Cardiac muscle cell (in vitro differentiated cells and primary cell): ENCODE measurements around the gene ATP23. TPM values are rescaled to one million over a fixed set of nuclear protein-coding genes. Genes with fewer than 3 reads are reported as not detected.
A peak's percentile ranks its signal among the peaks of the same experiment; 100 is the strongest.

Experiments
- DNase-seq, 2 donors: peaks; one replicate each; pipeline versions ENCODE4 v3.0.0 to v3.0.0-alpha.2; 2010 to 2017; ENCODE audit warnings: low read depth in 1 of 2, low spot score in 1 of 2
- H3K27ac ChIP-seq: fragments of 200-600 bp; sonication (generic); 2 replicates; pipeline ENCODE4 v1.5.1; 2016
- H3K27me3 ChIP-seq: fragments of 200-600 bp; sonication (generic); 2 replicates; pipeline ENCODE4 v1.6.0; 2016; ENCODE audit warnings: control low read depth
- H3K36me3 ChIP-seq: fragments of 200-600 bp; sonication (generic); 2 replicates; pipeline ENCODE4 v1.5.1; 2016; ENCODE audit warnings: control low read depth
- H3K4me1 ChIP-seq: fragments of 200-600 bp; sonication (generic); 2 replicates; pipeline ENCODE4 v1.8.1; 2017; ENCODE audit warnings: low read depth, mild to moderate bottlenecking, mixed run types
- H3K4me3 ChIP-seq: fragments of 200-600 bp; sonication (generic); 2 replicates; pipeline ENCODE4 v1.5.1; 2016; ENCODE audit warnings: mild to moderate bottlenecking
- H3K9me3 ChIP-seq: fragments of 200-600 bp; sonication (generic); 2 replicates; pipeline ENCODE4 v1.5.1; 2017; ENCODE audit warnings: low read depth, mild to moderate bottlenecking, control low read depth
- polyA plus RNA-seq: library from polyadenylated mRNA; unstranded; fragments of >200 nt; fragmentation: Nextera tagmentation; extraction: Ambion mirVana; gene quantifications from 2 replicates; pipeline ENCODE4 v1.2.1, GENCODE V29; 2016
- total RNA-seq: library from RNA; depleted of rRNA; stranded (reverse); fragments of >200 nt; gene quantifications from 2 replicates; pipeline ENCODE4 v1.2.3, GENCODE V29; 2016
- TF ChIP-seq, protein P1 (sequence below): IDR thresholded peaks from 2 replicates; pipeline ENCODE4 v1.5.1; 2012; ENCODE audit warnings: low read depth, mild to moderate bottlenecking, low read length

The ATP23 gene
- total and polyA plus RNA-seq, 2 experiments from 2014 or later, result 9.2 to 11.4 TPM

DNA sequence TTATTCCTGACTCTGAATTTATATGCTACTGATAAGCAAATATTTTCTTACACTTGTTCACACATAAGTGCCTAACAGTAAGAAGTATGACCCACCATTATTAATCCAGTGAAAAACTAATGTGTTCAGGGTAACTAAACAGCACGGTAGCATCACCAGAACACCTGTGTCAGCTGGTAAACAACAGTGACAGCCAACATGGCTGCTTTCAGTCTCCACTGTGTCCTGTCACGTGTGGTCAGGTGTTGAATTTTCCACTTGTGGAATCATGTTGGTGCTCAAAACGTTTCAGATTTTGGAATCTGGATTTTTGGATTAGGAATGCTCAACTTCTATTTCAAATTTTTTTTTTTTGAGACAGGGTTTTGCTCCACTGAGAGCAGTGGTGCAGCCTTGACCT lies 14.3 kb upstream of the ATP23 start:
- H3K4me3 ChIP-seq, result no peak overlapping the region
- no peaks in the 10 kb centered on the region for H3K4me1 ChIP-seq
- TF ChIP-seq, protein P1, sequence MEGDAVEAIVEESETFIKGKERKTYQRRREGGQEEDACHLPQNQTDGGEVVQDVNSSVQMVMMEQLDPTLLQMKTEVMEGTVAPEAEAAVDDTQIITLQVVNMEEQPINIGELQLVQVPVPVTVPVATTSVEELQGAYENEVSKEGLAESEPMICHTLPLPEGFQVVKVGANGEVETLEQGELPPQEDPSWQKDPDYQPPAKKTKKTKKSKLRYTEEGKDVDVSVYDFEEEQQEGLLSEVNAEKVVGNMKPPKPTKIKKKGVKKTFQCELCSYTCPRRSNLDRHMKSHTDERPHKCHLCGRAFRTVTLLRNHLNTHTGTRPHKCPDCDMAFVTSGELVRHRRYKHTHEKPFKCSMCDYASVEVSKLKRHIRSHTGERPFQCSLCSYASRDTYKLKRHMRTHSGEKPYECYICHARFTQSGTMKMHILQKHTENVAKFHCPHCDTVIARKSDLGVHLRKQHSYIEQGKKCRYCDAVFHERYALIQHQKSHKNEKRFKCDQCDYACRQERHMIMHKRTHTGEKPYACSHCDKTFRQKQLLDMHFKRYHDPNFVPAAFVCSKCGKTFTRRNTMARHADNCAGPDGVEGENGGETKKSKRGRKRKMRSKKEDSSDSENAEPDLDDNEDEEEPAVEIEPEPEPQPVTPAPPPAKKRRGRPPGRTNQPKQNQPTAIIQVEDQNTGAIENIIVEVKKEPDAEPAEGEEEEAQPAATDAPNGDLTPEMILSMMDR, result no peak
- no peak for DNase-seq
- no peaks in the 10 kb centered on the region for H3K27me3 ChIP-seq
- H3K27ac ChIP-seq, result no peak overlapping the region
- no peaks in the 10 kb centered on the region for H3K9me3 ChIP-seq
- H3K36me3 ChIP-seq, result no peaks in the 10 kb centered on the region

DNA sequence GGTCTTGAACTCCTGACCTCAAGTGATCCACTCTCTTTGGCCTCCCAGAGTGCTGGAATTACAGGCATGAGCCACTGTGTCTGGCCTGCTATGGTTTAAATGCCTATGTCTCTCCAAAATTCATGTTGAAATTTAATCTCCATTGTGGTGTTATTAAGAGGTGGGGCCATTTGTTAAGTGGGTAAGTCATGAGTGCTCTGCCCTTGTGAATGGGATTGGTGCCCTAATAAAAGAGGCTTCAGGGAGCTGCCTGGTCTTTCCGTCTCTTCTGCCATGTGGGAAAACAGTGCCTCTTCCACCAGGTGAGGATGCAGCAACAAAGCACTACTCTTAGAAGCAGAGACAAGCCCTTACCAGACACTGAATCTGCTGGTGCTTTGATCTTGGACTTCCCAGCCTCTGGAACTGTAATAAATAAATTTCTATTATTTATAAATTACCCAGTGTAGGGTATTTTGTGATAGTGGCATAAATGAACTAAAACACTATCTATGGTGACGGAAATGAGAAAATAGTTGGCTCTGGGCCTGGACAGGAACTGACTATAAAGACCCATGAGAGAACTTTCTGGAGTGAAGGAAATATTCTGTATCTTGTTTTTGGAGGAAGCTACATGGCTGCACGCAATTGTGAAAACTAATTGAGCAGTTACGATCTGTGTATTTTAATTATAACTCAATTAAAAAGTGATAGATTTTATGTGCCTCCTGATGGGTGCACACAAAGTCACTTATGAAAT lies 12.1 kb upstream of the ATP23 start:
- Histone ChIP-seq H3K4me1 (no peaks in the 10 kb centered on the region), H3K4me3 (no peak overlapping the region), H3K36me3 (no peaks in the 10 kb centered on the region), H3K27ac (no peak overlapping the region), H3K27me3 (no peaks in the 10 kb centered on the region), H3K9me3 (no peaks in the 10 kb centered on the region)
- TF ChIP-seq, protein P1, result no peak
- DNase-seq, result peak in 1 of 2 donors; percentile 42

DNA sequence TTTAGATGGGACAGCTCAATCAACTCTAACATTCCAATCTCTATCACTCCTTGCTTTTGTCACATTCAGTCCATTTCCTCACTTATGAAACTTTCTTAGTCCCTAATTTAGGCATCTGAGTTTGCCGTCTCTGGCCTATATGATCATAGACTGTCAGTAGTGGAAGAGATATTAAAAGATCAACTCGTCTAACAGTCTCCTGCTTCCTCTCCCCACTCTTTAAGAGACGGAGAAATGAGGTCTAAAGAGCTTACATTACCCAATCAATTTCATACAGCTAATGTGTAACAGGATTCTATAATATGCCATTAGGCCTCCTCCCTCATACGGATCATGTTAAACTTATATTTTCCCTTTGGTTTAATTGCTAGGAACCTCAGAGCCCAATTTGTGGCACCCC lies 6.5 kb upstream of the ATP23 start:
- Histone ChIP-seq H3K36me3 (no peaks in the 10 kb centered on the region), H3K4me3 (no peak overlapping the region), H3K27ac (no peak overlapping the region), H3K9me3 (no peaks in the 10 kb centered on the region), H3K4me1 (peaks cover 4% of the 10 kb centered on the region), H3K27me3 (peaks cover 13% of the 10 kb centered on the region)
- no peak for DNase-seq
- TF ChIP-seq, protein P1, result no peak

DNA sequence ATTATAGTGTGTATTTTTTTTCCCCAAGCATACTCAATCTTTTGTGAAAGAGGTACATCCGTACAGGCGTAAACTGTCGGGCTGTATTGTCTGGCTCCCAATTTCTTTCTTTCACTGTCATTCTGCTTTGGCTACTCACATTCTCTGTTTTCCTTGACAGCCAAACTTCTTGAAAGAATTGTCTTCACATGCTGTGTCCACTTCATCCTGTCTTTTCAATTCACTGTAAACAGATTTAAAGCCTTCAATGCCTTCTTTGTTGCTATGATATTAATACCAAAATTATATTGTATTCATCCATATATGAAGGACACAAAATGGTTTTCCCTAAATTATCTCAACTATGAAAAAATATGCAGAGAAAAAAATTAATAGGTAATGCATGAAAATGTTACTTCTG lies 6.0 kb upstream of the ATP23 start:
- H3K36me3 ChIP-seq, result no peaks in the 10 kb centered on the region
- peak overlapping the region; percentile 62 for H3K4me3 ChIP-seq
- no peak for DNase-seq
- no peak overlapping the region for H3K27ac ChIP-seq
- peaks cover 13% of the 10 kb centered on the region for H3K27me3 ChIP-seq
- H3K4me1 ChIP-seq, result peaks cover 4% of the 10 kb centered on the region
- H3K9me3 ChIP-seq, result no peaks in the 10 kb centered on the region
- TF ChIP-seq, protein P1, result no peak

DNA sequence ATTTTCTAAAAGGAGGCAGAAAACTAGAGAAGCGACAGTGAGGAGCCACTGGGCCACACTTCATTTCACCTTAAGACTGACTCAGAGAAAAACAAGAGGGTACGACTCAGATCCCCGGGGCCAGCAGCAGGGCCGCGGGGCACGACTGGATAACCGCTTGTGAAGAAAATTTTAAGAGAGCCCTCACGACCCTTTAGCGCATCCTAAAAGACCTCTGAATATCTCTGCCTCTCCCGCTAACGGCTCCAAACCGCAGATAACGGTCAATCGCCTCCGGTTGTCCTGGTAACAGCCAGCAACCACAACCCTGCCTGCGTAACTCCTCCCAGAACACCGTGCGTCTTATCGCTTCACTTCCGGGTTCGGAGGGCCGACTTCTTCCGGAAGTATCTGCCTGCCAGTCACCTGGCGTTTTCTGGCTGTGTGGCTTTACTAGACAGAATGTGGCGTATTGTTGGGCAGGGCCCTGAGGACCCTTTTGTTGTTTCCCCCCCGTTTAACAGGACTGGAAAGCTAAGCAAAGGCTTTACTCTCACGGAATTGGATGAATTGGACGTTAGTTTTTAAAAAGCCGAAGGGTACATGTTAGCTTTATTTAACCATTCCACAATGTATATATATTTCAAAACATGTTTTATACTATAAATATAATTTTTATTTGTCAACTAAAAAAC lies 5.4 kb upstream of the ATP23 start:
- TF ChIP-seq, protein P1, result no peak
- Histone ChIP-seq H3K4me3 (peak overlapping the region; percentile 62), H3K27ac (peak overlapping the region; percentile 46), H3K36me3 (no peaks in the 10 kb centered on the region), H3K9me3 (no peaks in the 10 kb centered on the region), H3K27me3 (peaks cover 13% of the 10 kb centered on the region), H3K4me1 (peaks cover 4% of the 10 kb centered on the region)
- DNase-seq, result peak; percentile 90 to 95
